Progenitor cell of endocrine pancreas (in vitro differentiated cells): ENCODE results near the gene KIR2DL4. TPM values are rescaled to one million over a fixed set of nuclear protein-coding genes. Genes with fewer than 3 reads are reported as not detected.
"Not testable (repeated sequence)": the region's sequence is repeated elsewhere in the genome, so short reads cannot be mapped to it uniquely, and the experiment has no call there.

ENCODE experiments used
- DNase-seq: peaks from one replicate; pipeline ENCODE4 v3.0.0; 2021; ENCODE audit warnings: low spot score; ENCODE audit not compliant: unreplicated experiment
- H3K27ac Mint-ChIP-seq: 2 replicates; pipeline ENCODE4 v1.8.0; 2021; ENCODE audit warnings: mild to moderate bottlenecking, moderate library complexity, mixed read lengths
- H3K27me3 Mint-ChIP-seq: 2 replicates; pipeline ENCODE4 v1.8.0; 2021; ENCODE audit warnings: mixed read lengths
- H3K36me3 Mint-ChIP-seq: 2 replicates; pipeline ENCODE4 v1.8.0; 2022; ENCODE audit warnings: mixed read lengths; ENCODE audit not compliant: insufficient read depth
- H3K4me1 Mint-ChIP-seq: 2 replicates; pipeline ENCODE4 v1.8.0; 2021; ENCODE audit warnings: low read depth, mixed read lengths
- H3K4me3 Mint-ChIP-seq: 2 replicates; pipeline ENCODE4 v1.8.0; 2021; ENCODE audit warnings: low read depth, mild to moderate bottlenecking, moderate library complexity, mixed read lengths
- H3K9me3 Mint-ChIP-seq: 2 replicates; pipeline ENCODE4 v1.8.0; 2021; ENCODE audit warnings: low read depth, mixed read lengths
- CTCF ChIP-seq: fragments of 200-600 bp; sonication (generic); IDR thresholded peaks from one replicate; pipeline ENCODE4 v1.5.0; 2021; ENCODE audit warnings: antibody characterized with exemption, mild to moderate bottlenecking; ENCODE audit not compliant: unreplicated experiment
- total RNA-seq: library from RNA; stranded (reverse); gene quantifications from 2 replicates; pipeline ENCODE4 v1.2.1, GENCODE V29; 2021

The KIR2DL4 gene
- total RNA-seq, 1 donor from 2014 or later, result not detected

GRCh38 chr19:54795758-54796157 lies 7.7 kb upstream of the KIR2DL4 start:
- H3K9me3 Mint-ChIP-seq, result peaks cover 41% of the 10 kb centered on the region

GRCh38 chr19:54804101-54804500 lies 691 bp downstream of the KIR2DL4 start:
- DNase-seq, result no peak
- Mint-ChIP-seq H3K27ac (no peak overlapping the region), H3K4me3 (no peak overlapping the region), H3K9me3 (peaks cover 58% of the 10 kb centered on the region), H3K4me1 (no peaks in the 10 kb centered on the region), H3K27me3 (no peaks in the 10 kb centered on the region), H3K36me3 (peaks cover 1% of the 10 kb centered on the region)
- TF ChIP-seq CTCF, result no peak

More at GRCh38 chr19:54795758-54796157, 7.7 kb upstream of the KIR2DL4 start:
- Mint-ChIP-seq H3K4me1 (no peaks in the 10 kb centered on the region), H3K27ac (no peak overlapping the region), H3K4me3 (no peak overlapping the region), H3K27me3 (no peaks in the 10 kb centered on the region), H3K36me3 (no peaks in the 10 kb centered on the region)
- no peak for TF ChIP-seq CTCF
- no peak for DNase-seq

- DNase-seq, result no peak
- Mint-ChIP-seq H3K27me3 (no peaks in the 10 kb centered on the region), H3K27ac (no peak overlapping the region), H3K36me3 (peaks cover 2% of the 10 kb centered on the region), H3K4me3 (no peak overlapping the region), H3K4me1 (no peaks in the 10 kb centered on the region), H3K9me3 (peaks cover 56% of the 10 kb centered on the region)
- TF ChIP-seq CTCF, result no peak
Measured at GRCh38 chr19:54804571-54804970, 1.2 kb downstream of the KIR2DL4 start.

GRCh38 chr19:54805665-54806515 lies 2.5 kb downstream of the KIR2DL4 start:
- DNase-seq, result no peak
- Mint-ChIP-seq H3K4me3 (no peak overlapping the region), H3K4me1 (no peaks in the 10 kb centered on the region), H3K9me3 (peaks cover 64% of the 10 kb centered on the region), H3K27ac (no peak overlapping the region), H3K36me3 (peaks cover 3% of the 10 kb centered on the region), H3K27me3 (no peaks in the 10 kb centered on the region)
- no peak for TF ChIP-seq CTCF

GRCh38 chr19:54806516-54806838 lies 3.1 kb downstream of the KIR2DL4 start:
- Mint-ChIP-seq H3K4me3 (no peak overlapping the region), H3K4me1 (no peaks in the 10 kb centered on the region), H3K9me3 (peaks cover 60% of the 10 kb centered on the region)

GRCh38 chr19:54814571-54814970 lies 11.2 kb downstream of the KIR2DL4 start:
- H3K4me3 Mint-ChIP-seq, DNase-seq, H3K4me1 Mint-ChIP-seq, H3K27ac Mint-ChIP-seq, H3K27me3 Mint-ChIP-seq, H3K36me3 Mint-ChIP-seq: not testable (repeated sequence)
- peaks cover 67% of the 10 kb centered on the region for H3K9me3 Mint-ChIP-seq

More at GRCh38 chr19:54806516-54806838, 3.1 kb downstream of the KIR2DL4 start:
- H3K36me3 Mint-ChIP-seq, result peaks cover 3% of the 10 kb centered on the region
- TF ChIP-seq CTCF, result no peak
- no peak for DNase-seq
- H3K27me3 Mint-ChIP-seq, result no peaks in the 10 kb centered on the region
- no peak overlapping the region for H3K27ac Mint-ChIP-seq

GRCh38 chr19:54816251-54816650 lies 12.8 kb downstream of the KIR2DL4 start, which contains the start of gene KIR3DL1:
Gene KIR3DL1, plus strand, starts transcription at chr19:54816468.
- not testable (repeated sequence) for H3K27me3 Mint-ChIP-seq, H3K4me1 Mint-ChIP-seq, H3K4me3 Mint-ChIP-seq, H3K36me3 Mint-ChIP-seq, DNase-seq, H3K27ac Mint-ChIP-seq
- peaks cover 71% of the 10 kb centered on the region for H3K9me3 Mint-ChIP-seq
